GM19351 (cell line): ENCODE results near the gene TCTN1.
"Not testable (repeated sequence)": the region's sequence is repeated elsewhere in the genome, so short reads cannot be mapped to it uniquely, and the experiment has no call there.

ENCODE experiments used
- ATAC-seq: cut with Tn5 transposase; IDR thresholded peaks from one replicate; pipeline ENCODE4 v1.9.1; 2021; ENCODE audit warnings: mild to moderate bottlenecking, moderate library complexity; ENCODE audit not compliant: unreplicated experiment

The TCTN1 gene

DNA sequence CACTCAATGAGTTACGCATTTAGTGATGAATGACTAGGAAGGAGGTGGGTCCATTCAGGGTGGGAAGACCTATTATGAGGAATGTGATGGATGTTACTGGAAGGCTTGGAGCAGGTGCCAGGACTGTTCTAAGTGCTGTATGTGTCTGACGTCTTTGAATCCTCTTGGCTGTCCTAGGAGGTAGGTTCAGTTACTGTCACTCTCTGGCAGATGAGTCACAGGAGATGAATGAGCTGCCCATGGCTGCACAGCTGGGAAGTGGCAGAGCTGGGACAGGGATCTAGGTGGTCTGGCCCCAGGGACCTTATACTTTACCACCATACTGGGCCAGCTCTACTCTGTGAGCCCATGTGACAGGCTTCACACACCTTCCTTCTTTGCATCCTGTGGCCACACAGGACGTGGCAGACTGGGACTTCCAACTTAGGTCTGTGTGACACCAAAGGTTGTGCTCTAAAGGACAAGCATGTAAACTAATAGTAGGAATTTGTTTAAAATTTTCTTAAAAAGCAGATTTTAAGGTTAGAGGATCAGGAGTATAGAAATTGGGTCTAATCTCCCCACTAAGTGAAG, 24.0 kb downstream of the TCTN1 start:
- ATAC-seq = no peak

DNA sequence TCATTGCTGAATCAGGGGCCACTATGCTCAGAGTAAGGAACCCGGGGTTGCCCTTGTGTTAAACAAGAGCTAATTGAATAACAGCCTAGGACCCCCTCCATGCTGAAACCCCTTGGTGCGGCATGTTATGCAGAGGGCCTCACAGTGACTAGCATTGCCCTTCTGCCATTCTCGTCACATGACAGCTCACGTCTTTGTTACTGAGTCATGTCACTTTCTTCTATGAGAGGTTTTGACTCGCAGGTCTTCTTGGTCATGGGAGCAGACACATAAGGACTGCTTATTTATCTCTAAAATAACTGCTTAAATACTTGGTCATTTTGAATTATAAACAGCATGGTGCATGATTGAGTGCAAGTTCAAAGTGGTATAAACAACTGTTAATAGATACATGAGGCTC, 24.9 kb downstream of the TCTN1 start:
- ATAC-seq = no peak

DNA sequence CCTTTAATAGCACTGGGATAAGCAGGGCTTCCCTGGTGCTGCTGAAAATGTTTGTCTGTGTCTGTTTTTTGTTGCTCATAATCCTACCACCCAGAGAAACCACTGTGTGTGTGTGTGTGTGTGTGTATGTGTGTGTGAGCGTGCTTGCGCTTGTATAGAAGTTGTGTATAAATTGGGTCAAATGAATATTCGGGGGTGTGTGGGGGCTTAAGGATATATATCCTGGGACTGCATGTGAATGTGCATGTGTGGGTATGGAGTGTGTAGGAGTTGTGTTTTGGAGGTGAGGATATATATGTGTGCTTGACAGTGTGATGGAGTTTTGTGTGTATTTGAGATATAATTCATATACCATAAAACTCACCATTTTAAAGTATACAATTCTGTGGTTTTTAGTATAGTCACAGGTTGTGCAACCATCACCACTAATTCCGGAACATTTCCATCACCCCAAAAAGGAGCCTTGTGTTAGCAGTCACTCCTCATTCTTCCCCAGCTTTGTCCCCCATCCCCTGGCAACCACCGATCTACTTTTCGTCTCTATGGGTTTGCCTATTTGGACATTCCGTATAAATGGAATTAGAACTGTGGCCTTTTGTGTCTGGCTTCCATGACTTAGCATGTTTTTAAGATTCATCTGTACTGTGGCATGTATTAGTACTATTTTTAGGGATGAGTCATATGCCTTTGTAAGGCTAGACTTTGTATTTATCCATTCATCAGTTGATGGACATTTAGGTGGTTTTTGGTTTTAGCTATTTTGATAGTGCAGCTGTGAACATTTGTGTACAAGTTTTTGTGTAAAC, 25.6 kb downstream of the TCTN1 start:
- ATAC-seq = no peak

DNA sequence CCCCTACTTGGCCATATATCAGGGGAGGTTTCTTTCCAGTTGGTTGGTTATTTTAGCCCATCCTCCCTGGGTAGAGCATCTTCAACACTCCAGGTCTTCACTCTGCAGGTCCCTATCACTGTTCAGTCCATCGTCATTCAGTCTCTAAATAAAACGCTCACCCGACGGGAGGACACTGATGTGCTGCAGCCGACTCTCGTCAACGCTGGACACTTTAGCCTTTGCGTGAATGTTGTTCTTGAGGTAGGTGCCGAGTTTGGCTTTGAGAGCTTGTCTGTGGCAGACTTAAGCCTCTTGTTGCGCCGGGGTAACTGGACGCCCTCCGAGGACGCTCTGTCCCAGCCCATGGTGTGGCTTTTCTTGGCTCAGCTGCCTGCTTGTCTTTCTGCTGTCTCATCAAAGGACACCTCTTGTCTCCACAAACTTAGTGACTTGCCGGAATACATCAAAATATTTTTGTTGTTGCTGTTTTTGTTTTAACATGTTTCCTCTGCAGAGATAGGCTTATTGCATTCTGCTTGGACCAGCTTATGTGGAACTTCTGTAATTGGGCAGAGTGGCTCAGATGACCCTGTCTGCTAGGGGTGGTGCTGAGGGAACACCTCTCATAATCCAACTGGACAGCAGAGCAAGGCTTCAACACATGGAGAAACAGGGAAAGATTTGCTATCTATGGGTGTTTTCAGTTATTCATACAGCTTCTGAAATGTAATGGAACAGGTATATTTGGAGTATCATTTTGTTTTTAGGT, 26.5 kb downstream of the TCTN1 start:
- no peak for ATAC-seq

DNA sequence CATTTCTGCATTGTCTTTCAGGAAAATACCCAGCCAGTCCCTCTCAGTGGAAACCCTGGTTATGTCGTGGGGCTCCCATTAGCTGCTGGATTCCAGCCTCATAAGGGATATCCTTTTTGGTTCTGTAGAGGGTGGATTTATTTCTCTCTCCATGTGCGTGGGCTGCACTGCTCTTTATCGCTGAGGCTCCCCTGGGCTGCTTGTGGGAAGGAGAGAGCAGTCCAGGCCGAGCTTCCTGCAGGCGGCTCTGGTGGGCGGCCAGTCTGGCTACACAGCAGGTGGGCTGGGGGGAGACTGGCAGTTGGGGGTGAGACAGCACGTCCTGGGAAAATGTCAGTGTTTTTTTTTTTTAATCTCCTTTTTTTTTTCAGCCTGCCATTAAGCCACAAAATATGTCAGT, 27.6 kb downstream of the TCTN1 start:
- ATAC-seq = no peak

DNA sequence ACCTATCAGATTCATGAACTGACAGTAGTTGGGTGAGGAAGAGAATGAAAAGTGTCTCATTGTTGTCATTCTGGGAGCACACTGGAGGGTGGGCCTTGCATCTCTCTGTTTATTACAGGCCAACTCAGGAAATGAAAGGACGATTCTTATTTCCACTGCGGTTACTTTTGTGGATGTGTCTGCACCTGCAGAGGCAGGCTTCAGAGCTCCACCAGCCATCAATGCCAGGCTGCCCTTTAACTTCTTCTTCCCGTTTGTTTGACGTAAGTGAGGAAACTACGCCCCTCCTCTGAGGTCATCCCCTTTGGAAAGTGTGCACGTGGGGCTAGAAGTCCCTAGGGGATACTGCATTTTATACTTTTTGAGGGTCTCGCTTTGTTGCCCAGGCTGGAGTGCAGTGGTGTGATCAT, 33.7 kb downstream of the TCTN1 start:
- ATAC-seq = peak; percentile 59

DNA sequence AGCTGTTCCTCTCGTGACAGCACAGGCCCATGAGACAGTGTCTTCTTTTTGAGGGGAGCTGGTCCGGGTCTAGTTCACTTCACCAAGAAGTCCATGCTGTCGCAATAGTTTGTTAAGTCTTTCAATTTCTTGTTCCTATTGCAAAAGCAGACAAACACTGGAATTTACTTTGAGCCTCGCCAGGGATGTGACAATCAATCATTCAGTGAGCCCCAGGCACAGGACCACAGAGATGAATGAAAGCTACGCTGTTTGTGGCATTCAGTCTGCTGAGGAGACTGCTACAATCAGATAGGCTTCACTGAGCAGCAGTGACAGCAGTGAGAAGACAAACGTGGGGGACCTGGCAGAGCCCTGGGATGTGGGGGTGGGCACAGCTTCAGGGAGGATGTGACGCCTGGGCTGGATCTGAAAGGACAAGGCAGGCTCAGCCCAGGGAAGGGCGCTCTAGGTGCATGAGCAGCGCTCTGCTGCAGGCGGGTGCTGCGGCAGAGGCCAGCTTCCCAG, 35.5 kb downstream of the TCTN1 start:
- no peak for ATAC-seq

DNA sequence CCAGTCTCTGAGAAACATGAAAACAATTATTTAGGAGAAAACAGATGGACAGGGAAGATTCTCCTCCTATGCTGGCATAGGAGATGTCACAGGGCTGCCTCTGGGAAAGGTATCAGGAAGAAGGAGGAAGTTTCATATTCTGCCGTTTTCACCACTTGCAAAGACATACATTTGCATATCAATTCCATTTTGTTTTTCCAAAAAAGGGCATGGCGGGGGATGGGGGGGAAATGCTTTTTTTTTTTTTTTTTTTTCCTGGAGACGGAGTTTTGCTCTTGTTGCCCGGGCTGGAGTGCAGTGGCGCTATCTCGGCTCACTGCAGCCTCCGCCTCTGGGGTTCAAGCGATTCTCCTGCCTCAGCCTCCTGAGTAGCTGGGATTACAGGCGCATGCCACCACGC, 40.3 kb downstream of the TCTN1 start:
- not testable (repeated sequence) for ATAC-seq

DNA sequence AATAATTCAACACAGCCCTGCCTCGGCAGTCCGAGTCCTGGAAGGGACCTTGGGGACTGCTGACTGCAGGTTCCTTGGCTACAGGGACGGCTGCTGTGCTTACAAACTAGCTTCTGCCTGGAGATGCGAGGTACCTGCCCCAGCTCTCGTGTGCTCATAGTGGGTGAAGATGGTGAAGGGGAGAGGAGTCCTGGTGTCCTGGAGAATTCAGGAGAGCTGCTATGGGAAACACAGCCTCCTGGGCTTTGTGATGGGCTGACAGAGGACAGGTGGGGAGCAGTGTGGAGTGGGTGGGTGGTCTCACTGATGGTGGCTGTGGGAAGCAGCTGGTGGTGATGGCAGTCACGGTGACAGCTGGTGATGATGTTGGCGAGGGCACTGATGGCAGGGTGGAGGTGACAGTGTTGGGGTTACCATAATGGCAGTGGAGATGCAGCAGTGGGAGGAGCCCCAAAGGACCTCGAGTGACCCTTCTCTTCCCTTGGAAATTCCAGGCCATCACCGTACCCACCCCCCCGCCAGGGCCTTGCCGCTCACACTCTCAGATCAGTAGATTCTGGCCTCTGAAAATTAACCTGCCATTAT, 42.2 kb downstream of the TCTN1 start:
- ATAC-seq = no peak

DNA sequence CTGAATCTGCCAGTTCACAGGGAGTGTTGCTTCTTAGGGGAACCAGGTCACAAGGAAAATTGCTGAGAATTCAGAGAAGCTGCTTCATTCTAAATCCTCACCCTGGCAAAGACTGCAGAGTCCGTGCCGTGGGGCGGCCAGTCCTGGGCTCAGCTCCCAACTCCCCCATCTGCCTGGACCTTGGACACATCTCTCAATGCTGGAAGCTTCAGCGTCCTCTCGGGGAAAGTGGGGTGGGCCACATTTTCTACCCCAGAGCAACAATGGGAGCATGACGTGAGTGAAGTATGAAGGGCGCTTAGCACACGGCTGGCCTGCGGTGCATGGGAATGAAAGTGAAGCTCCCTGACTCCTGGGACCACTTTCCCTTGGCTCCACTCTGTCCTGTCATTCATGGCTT, 43.8 kb downstream of the TCTN1 start:
- no peak for ATAC-seq

DNA sequence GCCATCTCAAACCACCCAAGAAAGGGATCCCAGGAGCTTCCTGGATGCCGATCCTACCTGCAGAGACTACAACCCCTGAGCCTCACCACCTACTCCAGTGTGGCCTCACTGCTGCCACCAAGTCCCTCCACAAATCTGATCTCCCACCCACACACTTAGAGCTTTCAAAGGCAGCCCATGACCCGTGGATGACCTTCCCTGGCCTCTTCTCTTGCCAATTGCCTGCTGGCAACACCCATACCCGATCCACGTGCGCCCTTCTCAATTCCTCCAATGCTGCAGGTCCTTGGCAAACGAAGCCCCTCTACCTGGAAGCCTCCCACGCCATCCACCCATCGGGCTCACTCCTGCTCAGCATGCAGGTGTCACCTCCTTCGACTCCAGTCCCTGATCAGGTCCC, 44.3 kb downstream of the TCTN1 start:
- no peak for ATAC-seq

DNA sequence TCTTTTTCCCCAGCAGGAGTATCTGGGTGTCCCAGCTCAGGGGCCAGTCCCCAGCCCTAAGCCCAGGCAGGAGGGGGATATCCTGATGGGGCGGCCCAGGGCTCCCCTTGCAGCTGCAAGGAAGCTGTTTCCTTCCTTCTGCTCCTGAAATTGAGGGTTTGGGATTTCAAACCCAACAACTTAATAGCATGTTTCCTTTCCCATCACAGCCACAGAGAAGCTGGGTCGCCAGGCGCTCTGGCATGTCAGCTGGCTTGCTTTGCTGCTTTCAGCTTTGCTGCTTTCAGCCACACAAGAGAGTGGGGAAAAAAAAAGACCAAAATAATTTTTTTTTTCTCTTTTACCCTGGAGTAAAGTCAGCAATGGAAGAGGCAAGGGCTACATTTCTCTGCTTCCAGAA, 44.9 kb downstream of the TCTN1 start:
- no peak for ATAC-seq

DNA sequence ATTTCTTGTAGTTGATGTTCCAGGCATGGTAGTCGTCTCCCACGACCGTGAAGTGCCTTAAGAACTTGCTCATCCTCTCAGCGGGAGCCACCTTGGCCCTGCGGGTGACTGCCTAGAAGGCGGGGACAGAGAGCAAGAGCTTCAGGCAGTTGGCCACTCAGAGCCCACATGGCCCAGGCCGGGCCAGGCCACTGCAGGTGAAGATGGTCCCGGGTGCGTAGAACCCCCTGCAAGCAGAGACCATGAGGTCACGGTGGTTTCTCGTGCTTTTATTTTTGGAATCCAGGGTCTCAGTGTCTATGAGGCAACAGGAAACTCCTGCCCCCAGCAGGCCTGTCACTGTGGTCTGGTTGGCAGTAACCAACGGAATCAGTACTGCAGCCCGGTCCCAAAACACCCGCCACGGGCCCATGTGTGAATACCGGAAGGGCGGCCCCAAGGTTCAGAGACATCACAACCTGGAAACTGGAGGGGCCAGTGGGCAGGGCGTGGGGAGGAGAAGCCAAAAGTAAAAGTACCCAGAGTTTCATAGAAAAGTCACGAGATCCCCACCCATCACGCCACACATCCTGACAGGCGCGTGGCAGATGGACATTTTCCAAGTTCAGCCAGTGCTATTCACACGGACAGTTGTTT, 47.5 kb downstream of the TCTN1 start:
- peak; percentile 91 for ATAC-seq

DNA sequence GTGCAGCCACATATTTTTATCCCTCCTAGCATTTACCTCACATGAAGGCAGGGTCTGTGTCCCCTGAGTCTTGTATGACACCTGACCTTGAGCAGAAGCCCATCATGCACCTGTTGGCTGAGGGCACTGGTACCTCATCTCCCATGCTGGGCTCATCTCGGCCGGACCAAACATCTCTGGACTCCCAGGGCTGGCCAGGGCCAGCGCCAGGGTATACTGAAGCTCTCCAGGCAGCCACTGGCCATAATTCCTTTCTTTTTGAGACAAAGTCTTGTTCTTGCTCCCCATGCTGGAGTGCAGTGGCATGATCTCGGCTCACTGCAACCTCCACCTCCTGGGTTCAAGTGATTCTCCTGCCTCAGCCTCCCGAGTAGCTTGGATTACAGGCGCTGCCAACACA, 53.0 kb downstream of the TCTN1 start:
- ATAC-seq = no peak

DNA sequence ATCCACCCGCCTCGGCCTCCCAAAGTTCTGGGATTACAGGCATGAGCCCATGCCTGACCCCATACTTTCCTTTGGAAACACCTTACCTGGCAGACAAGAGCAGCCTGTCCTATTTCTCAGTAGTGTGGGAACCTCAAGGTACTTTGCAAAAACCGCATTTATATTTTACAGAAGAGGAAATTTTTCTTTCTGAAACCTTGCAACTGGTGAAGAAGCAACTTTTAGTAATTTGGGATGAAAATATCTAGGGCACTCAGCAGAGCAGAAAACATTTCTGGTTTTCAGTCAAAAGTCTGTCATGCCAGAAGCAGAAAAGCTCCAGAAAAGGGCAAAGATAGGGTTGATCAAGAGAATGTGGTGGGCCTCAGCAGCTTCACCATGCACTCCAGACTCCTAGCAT, 53.7 kb downstream of the TCTN1 start:
- ATAC-seq = no peak

DNA sequence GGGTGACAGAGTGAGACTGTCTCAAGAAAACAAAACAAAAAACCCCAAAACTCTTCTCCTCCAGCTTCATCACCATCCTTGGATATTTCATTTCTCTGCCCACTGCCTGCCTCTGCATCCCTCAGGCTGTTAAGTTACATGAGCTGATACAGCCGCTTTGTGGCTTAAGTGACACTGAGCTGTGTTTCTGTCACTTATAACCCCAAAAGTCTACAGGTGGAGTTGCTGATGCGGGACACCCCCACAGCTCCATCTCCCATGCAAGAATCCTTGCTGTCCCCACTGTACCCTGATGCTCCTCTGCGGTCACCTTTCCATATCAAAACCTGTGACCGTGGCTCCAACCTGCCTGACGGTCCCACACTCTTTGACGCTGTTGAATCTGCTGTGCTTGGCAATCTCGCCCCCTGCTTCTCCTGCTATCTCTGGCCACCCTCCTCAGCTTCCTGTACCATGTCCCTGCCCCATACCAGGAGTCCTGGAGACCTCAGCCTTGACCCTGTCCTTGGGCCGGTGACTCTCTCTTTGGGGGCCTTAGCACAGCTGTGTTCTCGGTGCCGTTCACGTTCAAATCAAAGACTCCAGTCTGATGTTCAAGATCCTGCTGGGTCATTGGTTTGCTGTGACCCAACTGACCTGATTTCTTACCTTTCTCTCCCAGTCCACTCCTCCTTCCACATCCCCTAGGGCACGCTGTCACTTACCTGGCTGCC, 54.7 kb downstream of the TCTN1 start:
- no peak for ATAC-seq

DNA sequence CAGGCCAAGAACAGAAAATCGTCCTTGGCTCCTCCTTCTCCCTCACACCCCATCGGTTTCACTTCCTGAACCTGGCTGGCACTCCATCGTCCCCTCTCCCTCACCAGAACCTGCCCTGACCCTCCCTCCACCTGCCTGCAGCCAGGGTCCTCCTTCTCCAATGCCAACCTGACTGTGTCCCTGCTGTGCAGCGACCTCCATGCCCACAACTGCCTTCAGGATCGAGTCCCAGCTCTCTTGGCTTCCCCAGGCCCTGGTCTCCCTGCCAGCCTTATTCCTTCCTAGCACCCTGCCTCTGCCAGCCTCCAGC, 55.2 kb downstream of the TCTN1 start:
- ATAC-seq = no peak

DNA sequence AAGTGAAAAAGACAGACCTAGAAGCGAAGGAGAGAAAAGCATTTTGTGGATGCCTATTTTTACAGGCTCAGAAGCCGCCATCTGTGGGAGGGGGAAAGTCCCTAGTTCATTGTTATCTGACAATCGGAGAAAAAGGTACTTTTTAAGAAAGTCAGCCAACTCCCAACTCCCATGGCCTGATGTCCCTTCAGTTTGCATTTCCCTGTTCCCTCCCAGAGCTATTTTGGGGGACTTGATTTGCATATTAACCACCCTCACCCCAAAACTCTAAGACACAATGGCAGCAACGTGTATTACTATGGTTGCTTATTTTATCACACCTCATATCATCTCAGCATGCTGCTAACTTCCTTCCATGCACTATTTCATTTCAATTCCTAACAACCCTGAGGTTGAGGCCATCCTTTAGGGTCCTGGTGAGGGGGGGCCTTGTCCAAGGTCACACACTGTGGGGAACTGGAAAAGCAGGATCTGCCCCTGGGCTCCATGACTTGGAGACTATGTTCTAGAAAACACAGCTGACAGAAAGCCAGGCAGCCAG, 56.3 kb downstream of the TCTN1 start:
- ATAC-seq = peak; percentile 69

DNA sequence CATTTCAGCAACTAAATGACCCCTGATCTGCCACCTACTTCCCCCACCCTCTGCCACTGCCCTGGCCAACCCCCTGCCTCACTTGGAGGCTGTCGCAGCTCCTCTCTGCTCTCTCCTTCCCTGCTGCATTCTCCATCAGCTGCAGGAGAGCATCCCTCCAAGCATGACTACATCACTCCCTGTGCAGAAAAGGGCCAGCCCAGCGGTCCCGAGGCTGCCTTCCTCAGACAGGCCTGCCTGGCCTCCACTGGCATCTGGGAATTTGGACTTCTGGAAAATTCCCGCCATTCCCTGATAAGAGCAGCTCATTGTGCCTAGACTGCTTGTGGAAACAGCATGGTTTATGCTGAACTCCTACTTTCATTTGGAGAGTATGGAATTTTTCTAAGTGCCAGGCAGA, 62.2 kb downstream of the TCTN1 start:
- no peak for ATAC-seq

DNA sequence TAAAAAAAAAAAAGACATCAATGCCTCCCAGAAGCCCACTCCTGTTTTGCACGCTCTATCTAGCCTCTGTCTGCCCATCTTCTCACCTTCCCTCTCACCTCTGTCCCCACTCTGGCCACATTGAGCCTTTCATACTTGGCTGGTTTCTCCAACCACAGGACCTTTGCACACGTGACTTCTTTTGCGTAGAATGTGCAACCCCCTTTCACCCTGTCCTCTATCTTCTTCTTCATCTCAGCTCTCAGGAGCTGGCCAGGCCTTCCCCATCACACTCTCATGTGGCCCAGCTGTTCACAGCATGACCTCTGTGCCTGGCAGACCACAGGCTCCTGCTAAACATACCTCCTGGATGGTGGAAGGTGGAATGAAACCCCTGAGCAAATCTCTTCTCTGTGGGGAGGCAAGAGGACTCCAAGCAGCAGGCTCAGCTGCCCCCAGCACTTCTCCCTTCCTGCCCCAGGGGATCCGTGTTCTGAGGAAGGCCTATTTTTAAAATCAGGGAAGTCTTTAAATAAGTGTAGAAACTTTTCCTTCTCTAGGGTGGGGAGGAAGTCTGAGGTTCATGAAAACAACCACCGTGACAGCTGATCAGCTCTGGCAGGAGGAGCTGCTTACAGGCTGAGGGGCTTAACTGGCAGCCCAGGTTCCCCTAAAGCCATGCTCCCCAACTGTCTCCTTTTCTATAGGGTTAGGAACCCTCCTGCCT, 63.4 kb downstream of the TCTN1 start:
- peak; percentile 79 for ATAC-seq
